PC-3 (cell line): ENCODE results near the gene CYP27B1. TPM values are rescaled to one million over a fixed set of nuclear protein-coding genes. Genes with fewer than 3 reads are reported as not detected.

Experiments
- ATAC-seq: fragments of 200-7000 bp; cut with Tn5 transposase; 2 replicates; pipeline ENCODE4 v1.9.1; 2020; ENCODE audit warnings: mild to moderate bottlenecking, moderate library complexity
- BruUV-seq: library from RNA; stranded (reverse); fragments of 400-500 nt; replicated peaks from 2 replicates; lab custom pipeline; 2021; lab: Mats Ljungman, UMichigan
- CTCF ChIA-PET: fragments of 300-600 bp; sonication (Branson Sonifier 250); formaldehyde crosslinking; loops from one replicate; lab custom pipeline; 2022; ENCODE audit warnings: antibody characterized with exemption; lab: Charles Lee
- POLR2A ChIA-PET: fragments of 300-600 bp; sonication (Branson Sonifier 250); formaldehyde crosslinking; loops from one replicate; lab custom pipeline; 2022; ENCODE audit warnings: antibody characterized with exemption; ENCODE audit not compliant: unreplicated experiment; lab: Charles Lee
- DNase-seq: peaks from one replicate; pipeline ENCODE4 v3.0.0-alpha.2; 2015
- H2AFZ ChIP-seq: fragments of 300-600 bp; sonication (generic); 2 replicates; pipeline ENCODE4 v1.6.0; 2016; ENCODE audit warnings: antibody characterized with exemption, low read length
- H3F3A ChIP-seq: fragments of 300-600 bp; sonication (generic); one replicate; pipeline ENCODE4 v1.6.0; 2017; ENCODE audit warnings: antibody characterized with exemption, low read length, control low read depth, mild to moderate bottlenecking; ENCODE audit not compliant: unreplicated experiment
- H3K27ac ChIP-seq: fragments of 300-600 bp; sonication (generic); 2 replicates; pipeline ENCODE4 v1.5.1; 2016; ENCODE audit warnings: mild to moderate bottlenecking, low read length
- H3K27me3 ChIP-seq: fragments of 300-600 bp; sonication (generic); 2 replicates; pipeline ENCODE4 v1.6.1; 2016; ENCODE audit warnings: low read length, mixed read lengths
- H3K36me3 ChIP-seq: fragments of 300-600 bp; sonication (generic); 2 replicates; pipeline ENCODE4 v1.6.1; 2016; ENCODE audit warnings: low read depth, mixed run types, low read length, mixed read lengths
- H3K4me1 ChIP-seq: fragments of 300-600 bp; sonication (generic); 2 replicates; pipeline ENCODE4 v1.5.1; 2016; ENCODE audit warnings: low read length; ENCODE audit not compliant: insufficient read depth
- H3K4me2 ChIP-seq: fragments of 300-600 bp; sonication (generic); 2 replicates; pipeline ENCODE4 v1.6.0; 2016; ENCODE audit warnings: low read length
- H3K4me3 ChIP-seq: fragments of 300-600 bp; sonication (generic); 2 replicates; pipeline ENCODE4 v1.5.1; 2016; ENCODE audit warnings: mild to moderate bottlenecking, low read length, mixed read lengths
- H3K79me2 ChIP-seq: fragments of 300-600 bp; sonication (generic); 2 replicates; pipeline ENCODE4 v1.6.1; 2017; ENCODE audit warnings: low read length, mixed read lengths
- H3K9ac ChIP-seq: fragments of 300-600 bp; sonication (generic); 2 replicates; pipeline ENCODE4 v1.6.0; 2016; ENCODE audit warnings: mild to moderate bottlenecking, low read length
- H3K9me2 ChIP-seq: fragments of 300-600 bp; sonication (generic); replicated peaks from 2 replicates; pipeline ENCODE4 v1.6.1; 2016; ENCODE audit warnings: mixed run types, low read length, mixed read lengths
- H3K9me3 ChIP-seq: fragments of 300-600 bp; sonication (generic); 2 replicates; pipeline ENCODE4 v1.6.1; 2016; ENCODE audit warnings: low read length, mixed read lengths
- H4K20me1 ChIP-seq: fragments of 300-600 bp; sonication (generic); 2 replicates; pipeline ENCODE4 v1.6.1; 2016; ENCODE audit warnings: low read length, mixed read lengths
- EZH2 ChIP-seq: fragments of 300-600 bp; sonication (generic); IDR thresholded peaks from one replicate; pipeline ENCODE4 v1.6.1; 2017; ENCODE audit warnings: antibody characterized with exemption, mild to moderate bottlenecking, low read length; ENCODE audit not compliant: unreplicated experiment
- EZH2phosphoT487 ChIP-seq: fragments of 300-600 bp; sonication (generic); IDR thresholded peaks from 2 replicates; pipeline ENCODE4 v1.6.1; 2018; ENCODE audit warnings: mild to moderate bottlenecking, antibody characterized with exemption, low read length, borderline replicate concordance
- intact Hi-C: fragments of 100-400 bp; cut with micrococcal nuclease; formaldehyde crosslinking; loops from 2 replicates; pipeline ENCODE4 v1.9.0; 2023
- total RNA-seq: library from RNA; depleted of rRNA; stranded (reverse); fragments of >200 nt; gene quantifications from 2 replicates; pipeline ENCODE4 v1.2.3, GENCODE V29; 2014
- TF ChIP-seq, protein P1 (sequence below): fragments of 300-600 bp; sonication (generic); conservative IDR thresholded peaks from 2 replicates; pipeline ENCODE4 v1.5.1; 2017; ENCODE audit warnings: antibody characterized with exemption, low read depth, mild to moderate bottlenecking, low read length

The CYP27B1 gene
- total RNA-seq, 1 experiment from 2014 or later = 8.1 TPM

DNA sequence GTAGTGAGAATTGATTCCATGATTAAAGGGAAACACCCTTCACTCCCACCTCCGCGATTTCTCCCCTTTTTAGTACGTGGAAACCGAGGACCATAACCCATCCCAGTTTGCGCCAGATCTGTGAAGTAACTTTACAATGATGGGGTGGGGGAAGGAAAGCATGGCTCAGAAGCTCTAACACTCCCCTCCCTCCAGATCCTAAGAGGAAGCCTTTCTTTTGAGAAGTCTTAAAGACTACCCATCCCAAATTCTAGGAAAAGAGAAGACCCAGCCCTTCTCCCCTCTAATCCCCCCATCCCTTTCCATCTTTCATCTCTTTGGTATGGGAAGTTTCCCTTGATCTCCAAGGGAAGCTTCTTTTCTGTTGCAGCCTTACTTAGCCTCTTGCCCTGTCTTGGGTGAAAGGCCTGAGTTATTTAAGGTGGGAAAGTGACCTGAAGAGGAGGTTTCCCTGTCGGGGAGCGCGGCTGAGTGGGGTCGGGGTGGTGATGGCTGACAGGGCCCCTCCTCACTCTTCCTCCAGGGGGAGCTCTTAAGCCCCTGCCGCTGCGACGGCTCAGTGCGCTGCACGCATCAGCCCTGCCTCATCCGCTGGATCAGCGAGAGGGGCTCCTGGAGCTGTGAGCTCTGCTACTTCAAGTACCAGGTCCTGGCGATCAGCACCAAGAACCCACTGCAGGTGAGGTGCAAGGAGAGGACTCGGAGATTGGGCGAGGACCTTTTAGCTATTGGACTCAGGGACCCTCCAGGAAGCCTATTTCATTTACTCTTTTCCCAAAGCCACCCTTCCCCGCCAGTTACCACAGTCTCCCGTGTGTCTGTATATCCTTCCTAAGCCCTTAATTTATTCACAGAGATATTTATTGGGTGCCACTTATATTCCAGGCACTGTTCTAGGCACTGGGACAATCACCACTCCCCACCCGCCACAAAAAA is 10.2 kb downstream of the CYP27B1 start:
- DNase-seq = no peak
- Histone ChIP-seq H3K27ac (no peak overlapping the region), H4K20me1 (no peaks in the 10 kb centered on the region), H3F3A (no peaks in the 10 kb centered on the region), H3K9me2 (no peaks in the 10 kb centered on the region), H3K4me3 (peak overlapping the region; percentile 75), H3K4me2 (peak overlapping the region; percentile 92), H3K4me1 (peaks cover 24% of the 10 kb centered on the region), H3K36me3 (no peaks in the 10 kb centered on the region), H2AFZ (no peak overlapping the region), H3K27me3 (no peaks in the 10 kb centered on the region), H3K9me3 (no peaks in the 10 kb centered on the region), H3K9ac (no peak overlapping the region), H3K79me2 (peaks cover 9% of the 10 kb centered on the region)
- no TSS peak for BruUV-seq
- no peak for ATAC-seq
- TF ChIP-seq EZH2 = no peak
- TF ChIP-seq, protein P1, sequence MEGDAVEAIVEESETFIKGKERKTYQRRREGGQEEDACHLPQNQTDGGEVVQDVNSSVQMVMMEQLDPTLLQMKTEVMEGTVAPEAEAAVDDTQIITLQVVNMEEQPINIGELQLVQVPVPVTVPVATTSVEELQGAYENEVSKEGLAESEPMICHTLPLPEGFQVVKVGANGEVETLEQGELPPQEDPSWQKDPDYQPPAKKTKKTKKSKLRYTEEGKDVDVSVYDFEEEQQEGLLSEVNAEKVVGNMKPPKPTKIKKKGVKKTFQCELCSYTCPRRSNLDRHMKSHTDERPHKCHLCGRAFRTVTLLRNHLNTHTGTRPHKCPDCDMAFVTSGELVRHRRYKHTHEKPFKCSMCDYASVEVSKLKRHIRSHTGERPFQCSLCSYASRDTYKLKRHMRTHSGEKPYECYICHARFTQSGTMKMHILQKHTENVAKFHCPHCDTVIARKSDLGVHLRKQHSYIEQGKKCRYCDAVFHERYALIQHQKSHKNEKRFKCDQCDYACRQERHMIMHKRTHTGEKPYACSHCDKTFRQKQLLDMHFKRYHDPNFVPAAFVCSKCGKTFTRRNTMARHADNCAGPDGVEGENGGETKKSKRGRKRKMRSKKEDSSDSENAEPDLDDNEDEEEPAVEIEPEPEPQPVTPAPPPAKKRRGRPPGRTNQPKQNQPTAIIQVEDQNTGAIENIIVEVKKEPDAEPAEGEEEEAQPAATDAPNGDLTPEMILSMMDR = peak; percentile 59
- ChIA-PET CTCF (no interaction called here), POLR2A (no interaction called here)
- intact Hi-C loops = no loop called here

DNA sequence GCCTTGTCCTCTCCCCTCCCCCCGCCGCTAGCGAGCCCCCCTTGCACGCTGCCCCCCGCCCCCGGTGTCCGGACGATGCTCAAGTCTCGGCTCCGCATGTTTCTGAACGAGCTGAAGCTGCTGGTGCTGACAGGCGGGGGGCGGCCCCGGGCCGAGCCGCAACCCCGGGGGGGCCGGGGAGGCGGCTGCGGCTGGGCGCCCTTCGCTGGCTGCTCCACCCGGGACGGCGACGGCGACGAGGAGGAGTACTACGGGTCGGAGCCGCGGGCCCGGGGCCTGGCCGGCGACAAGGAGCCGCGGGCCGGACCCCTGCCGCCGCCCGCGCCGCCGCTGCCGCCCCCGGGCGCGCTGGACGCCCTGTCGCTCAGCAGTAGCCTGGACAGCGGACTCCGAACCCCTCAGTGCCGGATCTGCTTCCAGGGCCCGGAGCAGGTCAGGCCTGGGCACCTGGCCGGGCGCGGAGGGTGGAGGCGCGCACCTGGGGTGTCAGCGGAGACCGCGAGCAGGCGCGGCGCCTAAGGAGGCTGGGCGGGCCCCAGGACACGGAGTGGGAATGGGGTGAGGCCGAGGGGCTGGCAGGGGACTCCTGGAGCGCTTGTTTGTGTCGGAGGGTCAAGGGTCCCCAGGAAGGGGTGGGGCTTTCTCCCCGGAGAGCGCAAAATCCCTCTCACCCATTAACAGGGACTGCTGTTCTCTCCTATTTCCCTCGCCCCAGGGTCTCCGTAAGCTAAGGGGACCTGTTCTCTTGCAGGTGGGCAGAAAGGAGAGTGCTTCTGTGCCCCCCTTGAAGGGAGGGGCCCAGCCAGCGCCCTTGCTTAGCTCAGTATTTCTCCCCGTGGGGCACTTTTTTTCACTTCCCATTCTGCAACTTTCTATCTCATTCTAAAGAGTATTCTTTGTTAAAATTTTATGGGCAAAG is 11.2 kb downstream of the CYP27B1 start:
- Histone ChIP-seq H3K4me3 (peak overlapping the region; percentile 75), H3K9me3 (no peaks in the 10 kb centered on the region), H4K20me1 (no peaks in the 10 kb centered on the region), H3K27me3 (no peaks in the 10 kb centered on the region), H3K4me2 (peak overlapping the region; percentile 92), H2AFZ (peak overlapping the region; percentile 78), H3K9ac (peak overlapping the region; percentile 42), H3K9me2 (no peaks in the 10 kb centered on the region), H3F3A (no peaks in the 10 kb centered on the region), H3K79me2 (peaks cover 19% of the 10 kb centered on the region), H3K27ac (no peak overlapping the region), H3K4me1 (peaks cover 31% of the 10 kb centered on the region), H3K36me3 (peaks cover 4% of the 10 kb centered on the region; the same call in 1 of the 2 replicates)
- POLR2A ChIA-PET = no interaction called here
- TF ChIP-seq, protein P1 = no peak
- no peak for TF ChIP-seq EZH2phosphoT487
- TF ChIP-seq EZH2 = no peak
- BruUV-seq = no TSS peak
- ATAC-seq (peak; percentile 7), DNase-seq (peak; percentile 22)
- intact Hi-C loops = no loop called here
- CTCF ChIA-PET = no interaction called here
